K562 (cell line): ENCODE results near the gene CREB5. TPM values are rescaled to one million over a fixed set of nuclear protein-coding genes. Genes with fewer than 3 reads are reported as not detected.

Source experiments
- ATAC-seq: fragments of 200-7000 bp; cut with Tn5 transposase; 3 replicates; pipeline ENCODE4 v1.9.1; 2020; ENCODE audit warnings: moderate library complexity
- BruUV-seq: library from RNA; stranded (reverse); fragments of 400-500 nt; replicated peaks from 2 replicates; lab custom pipeline; 2021; lab: Mats Ljungman, UMichigan
- CTCF ChIA-PET: fragments of 300-600 bp; formaldehyde crosslinking; extraction: SDS; loops from one replicate; lab custom pipeline; 2021; ENCODE audit warnings: low intra/inter-chr PET ratio; lab: Yijun Ruan, JAX
- POLR2A ChIA-PET: fragments of 300-600, 350-650 bp; sonication (Branson Sonifier 250); formaldehyde crosslinking; extraction: SDS; loops from one replicate; lab custom pipeline; 2021; ENCODE audit warnings: antibody characterized with exemption, inconsistent platforms; lab: Yijun Ruan, JAX
- DNase-seq, 4 experiments: peaks; one replicate each; pipeline versions ENCODE4 v3.0.0 to v3.0.0-alpha.2; 2011 to 2018; ENCODE audit warnings: low spot score in 3 of 4, mixed read lengths in 3 of 4; ENCODE audit errors: extremely low read depth in 1 of 4
- FAIRE-seq: peaks from 2 replicates; lab custom pipeline; 2011; peaks lifted over from hg19 to GRCh38; lab: Jason Lieb, UNC
- H2AFZ ChIP-seq: 2 replicates; pipeline ENCODE4 v1.6.0; 2011; ENCODE audit warnings: low read depth, low read length, control low read depth, inconsistent platforms
- H3K27ac ChIP-seq: fragments of 200-600 bp; 3 replicates; pipeline ENCODE4 v1.8.0; 2011; ENCODE audit warnings: low read depth, mild to moderate bottlenecking, control low read depth, inconsistent platforms, low read length, moderate library complexity, mixed read lengths; ENCODE audit errors: extremely low read depth
- H3K27me3 ChIP-seq, 2 experiments: fragments of 300-600 bp in 1 of 2; 2 replicates in 1 of 2; 3 replicates in 1 of 2; pipeline versions ENCODE4 v1.6.0 to v1.8.0; 2011; ENCODE audit warnings: inconsistent platforms in 2 of 2, low read length in 2 of 2, mild to moderate bottlenecking in 1 of 2, mixed read lengths in 1 of 2, moderate library complexity in 1 of 2; ENCODE audit not compliant: control insufficient read depth in 2 of 2, insufficient read depth in 2 of 2
- H3K36me3 ChIP-seq: fragments of 300-600 bp; 3 replicates; pipeline ENCODE4 v1.8.0; 2011; ENCODE audit warnings: mild to moderate bottlenecking, low read length, inconsistent platforms; ENCODE audit not compliant: control insufficient read depth, insufficient read depth
- H3K4me1 ChIP-seq, 2 experiments: fragments of 200-600 bp in 1 of 2; replicated peaks in 1 of 2; 2 replicates in 1 of 2; 3 replicates in 1 of 2; pipeline versions ENCODE4 v1.5.1 to v1.8.0; 2011; ENCODE audit warnings: inconsistent platforms in 2 of 2, low read length in 2 of 2, mild to moderate bottlenecking in 1 of 2, mixed read lengths in 1 of 2, moderate library complexity in 1 of 2; ENCODE audit not compliant: control insufficient read depth in 2 of 2, insufficient read depth in 2 of 2
- H3K4me2 ChIP-seq: 2 replicates; pipeline ENCODE4 v1.6.1; 2011; ENCODE audit warnings: low read length, control low read depth, inconsistent platforms, mixed read lengths; ENCODE audit not compliant: insufficient read depth
- H3K4me3 ChIP-seq: fragments of 200-600 bp; sonication (generic), shearing (Covaris generic); 2 replicates; pipeline ENCODE4 v1.5.1; 2016; ENCODE audit warnings: control low read depth, inconsistent platforms
- H3K79me2 ChIP-seq: fragments of 200-600 bp; 3 replicates; pipeline ENCODE4 v1.8.0; 2011; ENCODE audit warnings: low read length, inconsistent platforms; ENCODE audit not compliant: control insufficient read depth, insufficient read depth
- H3K9ac ChIP-seq, 2 experiments: 2 replicates each; pipeline versions ENCODE4 v1.6.0 to v1.6.1; 2011; ENCODE audit warnings: low read depth in 2 of 2, low read length in 2 of 2, control low read depth in 1 of 2, inconsistent platforms in 1 of 2, mild to moderate bottlenecking in 1 of 2, mixed read lengths in 1 of 2; ENCODE audit not compliant: insufficient read depth in 1 of 2
- H3K9me1 ChIP-seq: one replicate; pipeline ENCODE4 v1.6.0; 2011; ENCODE audit warnings: inconsistent platforms, mild to moderate bottlenecking, low read length, moderate library complexity; ENCODE audit not compliant: control insufficient read depth, insufficient read depth
- H3K9me3 ChIP-seq: replicated peaks from 2 replicates; pipeline ENCODE4 v1.5.1; 2011; ENCODE audit warnings: low read depth, low read length, inconsistent platforms; ENCODE audit not compliant: control insufficient read depth, insufficient read depth
- H4K20me1 ChIP-seq: replicated peaks from 2 replicates; pipeline ENCODE4 v1.6.1; 2011; ENCODE audit warnings: low read length, inconsistent platforms, mixed read lengths; ENCODE audit not compliant: control insufficient read depth, insufficient read depth
- DNMT1 ChIP-seq: fragments of 450-650 bp; IDR thresholded peaks from 2 replicates; pipeline ENCODE4 v1.6.1; 2016; ENCODE audit warnings: antibody characterized with exemption, mild to moderate bottlenecking
- GABPA ChIP-seq: fragments of 200-800 bp; sonication (Bioruptor generic); conservative IDR thresholded peaks from 2 replicates; pipeline ENCODE4 v1.6.1; 2016; ENCODE audit warnings: low read depth, missing genetic modification characterization, missing compliant biosample characterization
- PRMT5 ChIP-seq: sonication (generic); formaldehyde crosslinking; IDR thresholded peaks from 2 replicates; pipeline ENCODE4 v1.5.0; 2020; ENCODE audit warnings: missing genetic modification reagents
- ZNF407 ChIP-seq: fragments of 450-650 bp; IDR thresholded peaks from 2 replicates; pipeline ENCODE4 v1.6.1; 2016; ENCODE audit warnings: low read depth
- ZNF583 ChIP-seq: fragments of 250-450 bp; sonication (Bioruptor Pico); IDR thresholded peaks from 2 replicates; pipeline ENCODE4 v1.4.0; 2020
- ZNF655 ChIP-seq: fragments of 250-450 bp; sonication (Bioruptor Pico); IDR thresholded peaks from 2 replicates; pipeline ENCODE4 v1.5.0; 2021
- WGBS: fragments of 100-300 bp; shearing (Covaris generic); methylation state at CpG from one replicate; pipeline ENCODE4 v1.1.6; 2016; ENCODE audit warnings: low coverage, mixed read lengths; ENCODE audit not compliant: insufficient coverage; ENCODE audit errors: missing lambda C conversion rate; 5-methylcytosine and 5-hydroxymethylcytosine counted together
- in situ Hi-C: fragments of 300-500 bp; cut with MboI; formaldehyde crosslinking; loops from 4 replicates; pipeline ENCODE4 v1.15.0; 2018; ENCODE audit warnings: inconsistent platforms, mixed read lengths
- intact Hi-C: fragments of 100-400 bp; cut with micrococcal nuclease; formaldehyde crosslinking; loops from 2 replicates; pipeline ENCODE4 v1.14.2; 2022
- polyA plus RNA-seq, 8 experiments: library from polyadenylated mRNA; depleted of rRNA in 4 of 8; stranded (reverse) in 5 of 8; unstranded in 3 of 8; fragments of >200 nt; fragmentation: Nextera tagmentation in 2 of 8; fragmentation: Illumina TruSeq in 1 of 8; extraction: Ambion mirVana in 2 of 8; extraction: Trizol in 1 of 8; gene quantifications; 2 replicates each; pipeline versions ENCODE4 v1.2.1 to v1.2.3, GENCODE V29; 2011 to 2014; ENCODE audit warnings: inconsistent platforms in 1 of 8, missing spikeins in 1 of 8
- total RNA-seq, 7 experiments: library from RNA; depleted of rRNA in 6 of 7; stranded (reverse); fragments of >200 nt in 6 of 7; fragmentation: Illumina TruSeq in 2 of 7; extraction: Trizol in 2 of 7; gene quantifications; 2 replicates each; pipeline versions ENCODE4 v1.2.1 to v1.2.3, GENCODE V29; 2011 to 2021; ENCODE audit warnings: low replicate concordance in 1 of 7

Gene CREB5
- total and polyA plus RNA-seq, 9 of the 15 experiments (the other 6 are each of a cell fraction or from before 2014, with no cell fraction given), result 0.33 to 6.4 (median 1.8) TPM

- DNase-seq, result no peak
- H2AFZ ChIP-seq, result no peak overlapping the region
- peaks cover 0 to 4% of the 10 kb centered on the region in 2 experiments; a peak in 1 of 5 replicates for H3K27me3 ChIP-seq
- no peaks in the 10 kb centered on the region; the same call in 1 of the 2 replicates for H3K9me3 ChIP-seq
- no peak overlapping the region for H3K4me2 ChIP-seq
- intact Hi-C loops (no loop called here), in situ Hi-C loops (no loop called here)
- no peak for ATAC-seq
- no peak overlapping the region for H3K9ac ChIP-seq
- no peak overlapping the region for H3K27ac ChIP-seq
- no peak for FAIRE-seq
- no peaks in the 10 kb centered on the region for H3K4me1 ChIP-seq
- no peaks in the 10 kb centered on the region; the same call in 1 of the 2 replicates for H4K20me1 ChIP-seq
- H3K36me3 ChIP-seq, result no peaks in the 10 kb centered on the region
- no peaks in the 10 kb centered on the region for H3K79me2 ChIP-seq
- ChIA-PET CTCF (no interaction called here), POLR2A (no interaction called here)
- WGBS, result 8% methylated on average over 3 of the region's 3 CpGs
- BruUV-seq, result no TSS peak
- no peaks in the 10 kb centered on the region for H3K9me1 ChIP-seq
- no peak overlapping the region for H3K4me3 ChIP-seq
- TF ChIP-seq ZNF655 (CRISPR knock-in tag), result no peak
- TF ChIP-seq ZNF583, result no peak
- no peak for TF ChIP-seq GABPA (tag)
- no peak for TF ChIP-seq DNMT1
- TF ChIP-seq ZNF407, result no peak
- no peak for TF ChIP-seq PRMT5
Observed at GRCh38 chr7:28812616-28813015, 400.3 kb downstream of the CREB5 start.
